Stimulated activated CD4-positive, alpha-beta T cell treated with anti-CD3 and anti-CD28 coated beads, TNF-alpha, amount 100 ng/mL, for 1 hour (primary cell): ENCODE results near the gene VN1R5.
"Not testable (repeated sequence)": the region's sequence is repeated elsewhere in the genome, so short reads cannot be mapped to it uniquely, and the experiment has no call there.

Experiments
- DNase-seq, 3 donors: peaks; one replicate each; pipeline ENCODE4 v3.0.0-alpha.2; 2020; ENCODE audit warnings: low read depth in 3 of 3, low spot score in 1 of 3

VN1R5 gene

GRCh38 chr1:247270003-247270402 lies 14.1 kb downstream of the VN1R5 start:
- no peak for DNase-seq

- DNase-seq: no peak
These were observed 17.1 kb downstream of the VN1R5 start for GRCh38 chr1:247273013-247273412.

- DNase-seq: no peak
These were observed 18.9 kb downstream of the VN1R5 start for GRCh38 chr1:247274605-247275256.

GRCh38 chr1:247277191-247277590 lies 21.3 kb downstream of the VN1R5 start:
- DNase-seq: no peak

- DNase-seq: no peak
These were observed 25.2 kb downstream of the VN1R5 start for GRCh38 chr1:247281001-247281574.

GRCh38 chr1:247286134-247286670 lies 30.3 kb downstream of the VN1R5 start:
- DNase-seq: no peak

- no peak for DNase-seq
These were observed 31.6 kb downstream of the VN1R5 start for GRCh38 chr1:247287460-247287859.

GRCh38 chr1:247288341-247288740 lies 32.5 kb downstream of the VN1R5 start:
- DNase-seq: no peak

GRCh38 chr1:247289274-247289892 lies 33.5 kb downstream of the VN1R5 start:
- DNase-seq: not testable (repeated sequence)

GRCh38 chr1:247290576-247290975 lies 34.7 kb downstream of the VN1R5 start:
- DNase-seq: no peak

GRCh38 chr1:247291161-247291560 lies 35.3 kb downstream of the VN1R5 start:
- no peak for DNase-seq

- DNase-seq: no peak
These were observed 36.1 kb downstream of the VN1R5 start for GRCh38 chr1:247291833-247292561.

- no peak for DNase-seq
These were observed 37.2 kb downstream of the VN1R5 start for GRCh38 chr1:247293047-247293446.

- DNase-seq: no peak
These were observed 38.4 kb downstream of the VN1R5 start for GRCh38 chr1:247294282-247294681.

- DNase-seq: no peak
These were observed 39.4 kb downstream of the VN1R5 start for GRCh38 chr1:247295274-247295684.

GRCh38 chr1:247295746-247296145 lies 39.9 kb downstream of the VN1R5 start:
- no peak for DNase-seq

- no peak for DNase-seq
These were observed 40.8 kb downstream of the VN1R5 start for GRCh38 chr1:247296599-247297180.

- no peak for DNase-seq
These were observed 41.6 kb downstream of the VN1R5 start for GRCh38 chr1:247297263-247298123.

- no peak for DNase-seq
These were observed 42.2 kb downstream of the VN1R5 start for GRCh38 chr1:247298124-247298481.

- no peak for DNase-seq
These were observed 42.8 kb downstream of the VN1R5 start for GRCh38 chr1:247298701-247299100.
